BE2C (cell line): ENCODE measurements around the gene NTPCR.

Experiments used
- DNase-seq: peaks from one replicate; pipeline ENCODE4 v3.0.0-alpha.2; 2020
- H3K27me3 ChIP-seq: fragments of 250-450 bp; sonication (Bioruptor Pico); 2 replicates; pipeline ENCODE4 v1.5.1; 2020; ENCODE audit warnings: mild to moderate bottlenecking
- H3K36me3 ChIP-seq: fragments of 250-450 bp; sonication (Bioruptor Pico); 2 replicates; pipeline ENCODE4 v1.5.1; 2020; ENCODE audit warnings: mild to moderate bottlenecking
- H3K4me1 ChIP-seq: fragments of 250-450 bp; sonication (Bioruptor Pico); 2 replicates; pipeline ENCODE4 v1.5.1; 2020
- H3K4me3 ChIP-seq: 2 replicates; pipeline ENCODE4 v1.5.1; 2011; ENCODE audit warnings: low read depth, low read length
- H3K9me3 ChIP-seq: fragments of 250-450 bp; sonication (Bioruptor Pico); 2 replicates; pipeline ENCODE4 v1.5.1; 2020
- TF ChIP-seq, protein P1 (sequence below): IDR thresholded peaks from 2 replicates; pipeline ENCODE4 v1.5.1; 2012; ENCODE audit warnings: mild to moderate bottlenecking, low read depth, low read length

NTPCR gene

DNA sequence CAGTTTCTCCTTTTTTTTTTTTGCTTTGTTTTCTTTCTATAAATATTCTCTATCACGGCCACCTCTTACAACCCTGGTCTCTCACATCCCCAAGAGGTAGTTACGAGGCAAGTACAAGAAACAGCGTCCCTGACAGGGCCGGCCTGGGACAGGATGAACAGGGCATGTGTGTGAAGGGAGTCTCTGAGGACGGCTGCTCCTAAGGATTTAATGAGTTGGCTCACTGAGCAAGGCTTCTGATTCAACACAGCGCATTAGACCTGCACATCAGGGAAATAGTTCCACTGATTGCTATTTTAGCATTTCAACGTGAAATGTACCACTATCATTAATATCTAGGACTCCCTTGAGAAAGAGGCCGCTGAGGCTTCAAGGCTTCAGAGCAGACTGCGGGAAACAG lies 54.0 kb downstream of the NTPCR start:
- no peaks in the 10 kb centered on the region for H3K9me3 ChIP-seq
- no peak for DNase-seq
- H3K27me3 ChIP-seq, result no peaks in the 10 kb centered on the region
- no peaks in the 10 kb centered on the region for H3K36me3 ChIP-seq
- no peak overlapping the region for H3K4me3 ChIP-seq
- no peaks in the 10 kb centered on the region for H3K4me1 ChIP-seq
- TF ChIP-seq, protein P1, sequence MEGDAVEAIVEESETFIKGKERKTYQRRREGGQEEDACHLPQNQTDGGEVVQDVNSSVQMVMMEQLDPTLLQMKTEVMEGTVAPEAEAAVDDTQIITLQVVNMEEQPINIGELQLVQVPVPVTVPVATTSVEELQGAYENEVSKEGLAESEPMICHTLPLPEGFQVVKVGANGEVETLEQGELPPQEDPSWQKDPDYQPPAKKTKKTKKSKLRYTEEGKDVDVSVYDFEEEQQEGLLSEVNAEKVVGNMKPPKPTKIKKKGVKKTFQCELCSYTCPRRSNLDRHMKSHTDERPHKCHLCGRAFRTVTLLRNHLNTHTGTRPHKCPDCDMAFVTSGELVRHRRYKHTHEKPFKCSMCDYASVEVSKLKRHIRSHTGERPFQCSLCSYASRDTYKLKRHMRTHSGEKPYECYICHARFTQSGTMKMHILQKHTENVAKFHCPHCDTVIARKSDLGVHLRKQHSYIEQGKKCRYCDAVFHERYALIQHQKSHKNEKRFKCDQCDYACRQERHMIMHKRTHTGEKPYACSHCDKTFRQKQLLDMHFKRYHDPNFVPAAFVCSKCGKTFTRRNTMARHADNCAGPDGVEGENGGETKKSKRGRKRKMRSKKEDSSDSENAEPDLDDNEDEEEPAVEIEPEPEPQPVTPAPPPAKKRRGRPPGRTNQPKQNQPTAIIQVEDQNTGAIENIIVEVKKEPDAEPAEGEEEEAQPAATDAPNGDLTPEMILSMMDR, result no peak

DNA sequence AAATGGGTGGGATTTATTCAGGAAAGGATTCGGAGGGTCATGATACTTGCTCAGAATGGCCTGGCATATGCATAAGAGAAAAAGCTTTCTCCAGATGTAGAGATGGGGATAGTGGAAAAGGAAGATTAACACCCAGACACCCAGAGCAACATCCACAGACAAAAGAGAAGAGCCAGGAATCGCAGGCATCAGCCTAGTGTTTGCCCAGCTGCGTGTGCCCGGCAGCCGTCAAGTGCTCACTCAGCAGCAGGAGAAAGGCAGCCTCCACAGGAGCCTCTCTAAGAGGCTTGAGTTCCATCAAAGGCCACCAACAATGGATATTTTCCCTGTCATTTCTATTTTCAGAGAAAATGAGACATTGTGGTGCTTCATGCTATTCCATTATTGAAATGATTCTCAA lies 54.7 kb downstream of the NTPCR start:
- H3K36me3 ChIP-seq, result no peaks in the 10 kb centered on the region
- H3K27me3 ChIP-seq, result no peaks in the 10 kb centered on the region
- no peak overlapping the region for H3K4me3 ChIP-seq
- TF ChIP-seq, protein P1, result no peak
- no peak for DNase-seq
- H3K4me1 ChIP-seq, result no peaks in the 10 kb centered on the region
- no peaks in the 10 kb centered on the region for H3K9me3 ChIP-seq

DNA sequence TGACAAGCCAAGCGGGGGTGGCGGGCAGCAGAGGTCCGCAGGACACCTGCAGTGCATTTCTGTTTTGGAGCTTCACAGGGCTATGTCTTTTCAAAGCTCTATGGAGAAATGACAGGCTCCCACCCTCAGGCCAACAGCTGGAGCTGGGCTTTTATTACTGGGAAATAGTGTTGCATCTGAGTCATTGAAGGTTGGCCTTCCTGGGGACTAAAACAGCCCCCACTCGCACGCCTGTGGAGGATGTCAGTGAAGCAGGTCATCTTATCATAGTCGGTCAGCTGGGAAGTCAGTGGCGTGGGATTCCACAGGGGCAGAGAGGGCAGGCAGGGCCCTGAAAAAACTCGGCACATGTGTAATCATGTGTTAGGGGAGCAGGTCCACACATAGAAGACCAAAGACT lies 55.3 kb downstream of the NTPCR start:
- no peaks in the 10 kb centered on the region for H3K9me3 ChIP-seq
- no peak for DNase-seq
- no peaks in the 10 kb centered on the region for H3K27me3 ChIP-seq
- no peaks in the 10 kb centered on the region for H3K4me1 ChIP-seq
- no peak overlapping the region for H3K4me3 ChIP-seq
- TF ChIP-seq, protein P1, result no peak
- H3K36me3 ChIP-seq, result no peaks in the 10 kb centered on the region

- no peaks in the 10 kb centered on the region for H3K4me1 ChIP-seq
- H3K9me3 ChIP-seq, result no peaks in the 10 kb centered on the region
- TF ChIP-seq, protein P1, result no peak
- no peak overlapping the region for H3K4me3 ChIP-seq
- no peaks in the 10 kb centered on the region for H3K27me3 ChIP-seq
- DNase-seq, result no peak
- H3K36me3 ChIP-seq, result no peaks in the 10 kb centered on the region
Observed at GRCh38 chr1:233006108-233006507, 55.7 kb downstream of the NTPCR start.

GRCh38 chr1:233006541-233006973 lies 56.1 kb downstream of the NTPCR start:
- Histone ChIP-seq H3K4me3 (no peak overlapping the region), H3K27me3 (no peaks in the 10 kb centered on the region), H3K36me3 (no peaks in the 10 kb centered on the region), H3K9me3 (no peaks in the 10 kb centered on the region), H3K4me1 (no peaks in the 10 kb centered on the region)
- DNase-seq, result no peak
- TF ChIP-seq, protein P1, result no peak

DNA sequence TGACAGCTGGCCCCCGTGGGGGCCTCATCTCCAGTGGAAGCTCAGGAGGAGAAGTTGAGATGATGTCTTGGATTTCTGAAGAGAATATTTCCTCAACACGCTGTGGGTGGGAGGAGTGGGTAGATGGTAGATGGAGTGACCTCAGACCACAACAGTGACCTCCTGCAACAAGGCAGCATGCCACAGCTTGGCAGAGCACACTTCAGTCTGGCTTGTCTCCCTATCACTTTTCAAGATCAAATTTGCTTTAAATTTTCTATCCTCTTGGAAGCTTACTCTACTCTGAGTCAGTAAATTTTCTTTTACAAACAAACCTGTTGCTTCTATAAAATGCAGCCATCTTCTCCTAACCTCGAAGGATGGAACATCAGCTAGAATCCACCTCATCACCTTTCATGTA lies 59.7 kb downstream of the NTPCR start:
- Histone ChIP-seq H3K36me3 (no peaks in the 10 kb centered on the region), H3K9me3 (no peaks in the 10 kb centered on the region), H3K4me3 (no peak overlapping the region), H3K27me3 (no peaks in the 10 kb centered on the region), H3K4me1 (no peaks in the 10 kb centered on the region)
- TF ChIP-seq, protein P1, result no peak
- no peak for DNase-seq
